Activated CD4-positive, alpha-beta T cell treated with anti-CD3 and anti-CD28 coated beads, Interleukin-2, amount 50 U/mL, for 48 hours (primary cell): Measurements from ENCODE around the gene MPHOSPH6.
"Not testable (repeated sequence)": the region's sequence is repeated elsewhere in the genome, so short reads cannot be mapped to it uniquely, and the experiment has no call there.

Experiments used
- DNase-seq, 2 experiments: peaks; one replicate each; pipeline ENCODE4 v3.0.0-alpha.2; 2020

Gene MPHOSPH6

DNA sequence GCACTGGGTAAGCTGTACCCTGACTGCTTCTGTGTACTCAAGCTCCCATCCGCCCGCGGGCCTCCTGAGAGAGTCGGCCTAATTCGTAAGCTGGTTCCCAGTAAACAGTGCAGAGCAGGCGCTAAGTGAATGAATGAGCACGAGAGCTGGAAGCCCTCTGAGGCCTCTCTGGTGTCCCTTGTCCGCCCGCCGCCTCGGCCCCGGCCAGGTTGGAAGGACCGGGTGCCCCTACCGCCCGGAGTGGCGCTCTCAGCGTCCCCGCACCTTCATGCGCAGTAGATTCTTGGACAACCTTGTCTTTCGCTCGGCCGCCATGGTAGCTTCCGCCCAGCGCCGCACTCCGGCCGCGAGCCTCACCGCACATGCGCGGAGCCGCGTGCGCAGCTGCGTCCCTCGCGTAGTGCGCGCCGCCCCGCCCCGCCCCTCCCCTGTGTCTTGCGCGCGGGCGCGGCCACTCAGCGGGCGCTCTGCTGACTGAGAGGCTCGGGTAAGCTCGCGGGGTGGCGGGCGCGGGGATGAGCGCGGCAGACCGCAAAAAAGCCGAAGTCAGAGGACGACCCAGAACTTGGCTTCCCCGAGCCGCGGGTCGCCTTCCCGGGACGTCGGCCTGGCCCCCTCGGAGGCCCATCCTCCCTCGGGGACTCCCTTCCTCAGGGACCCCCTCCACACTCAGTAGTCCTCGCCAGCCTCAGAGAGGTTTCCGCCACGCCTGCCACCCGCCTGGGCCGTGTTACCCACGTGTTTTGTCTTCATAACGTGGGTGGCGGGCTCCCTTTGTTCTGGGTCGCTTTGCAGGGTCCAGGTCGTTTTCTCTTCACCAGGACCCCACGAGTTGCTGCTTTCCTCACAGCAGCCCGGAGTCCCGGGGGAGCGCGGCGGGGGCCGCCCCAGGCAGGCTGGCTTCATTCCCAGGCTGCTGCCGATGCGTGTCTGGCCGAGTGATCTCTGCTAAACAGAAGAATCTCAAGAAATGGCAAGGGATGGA lies at the start of gene MPHOSPH6:
TSS of gene MPHOSPH6 (minus strand) at position 364 of the 985 bp plus-strand sequence. CDS start at position 315, 49 bp downstream.
- peak; percentile 87 to 89 for DNase-seq

DNA sequence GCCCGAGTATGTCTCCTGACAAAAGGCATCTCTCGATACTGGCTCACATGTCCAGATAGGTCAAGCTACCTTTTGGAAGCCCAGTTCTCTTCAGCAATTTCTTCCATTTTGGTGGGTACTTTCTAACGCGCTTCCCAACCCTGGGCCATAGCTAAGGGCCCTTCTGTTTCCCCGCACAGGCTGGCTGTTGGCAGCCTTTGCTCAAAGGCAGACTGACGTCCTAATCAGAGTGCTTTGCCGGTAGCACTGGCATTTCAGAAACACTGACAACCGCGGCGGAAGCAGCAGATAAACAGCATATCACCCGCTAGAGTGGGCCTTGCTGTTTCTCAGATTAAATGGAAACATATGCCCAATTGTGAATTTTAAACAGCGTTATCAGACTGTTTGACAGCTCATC lies 49.3 kb upstream of the MPHOSPH6 start:
- DNase-seq, result no peak

DNA sequence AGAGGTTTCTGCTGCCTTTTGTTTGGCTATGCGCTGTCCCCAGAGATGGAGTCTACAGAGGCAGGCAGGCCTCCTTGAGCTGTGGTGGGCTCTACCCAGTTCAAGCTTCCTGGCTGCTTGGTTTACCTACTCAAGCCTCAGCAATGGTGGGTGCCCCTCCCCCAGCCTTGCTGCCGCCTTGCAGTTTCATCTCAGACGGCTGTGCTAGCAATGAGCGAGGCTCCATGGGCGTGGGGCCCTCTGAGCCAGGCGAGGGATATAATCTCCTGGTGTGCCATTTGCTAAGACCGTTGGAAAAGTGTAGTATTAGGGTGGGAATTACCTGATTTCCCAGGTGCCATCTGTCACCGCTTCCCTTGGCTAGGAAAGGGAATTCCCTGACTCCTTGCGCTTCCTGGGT lies 39.3 kb upstream of the MPHOSPH6 start:
- not testable (repeated sequence) for DNase-seq

DNA sequence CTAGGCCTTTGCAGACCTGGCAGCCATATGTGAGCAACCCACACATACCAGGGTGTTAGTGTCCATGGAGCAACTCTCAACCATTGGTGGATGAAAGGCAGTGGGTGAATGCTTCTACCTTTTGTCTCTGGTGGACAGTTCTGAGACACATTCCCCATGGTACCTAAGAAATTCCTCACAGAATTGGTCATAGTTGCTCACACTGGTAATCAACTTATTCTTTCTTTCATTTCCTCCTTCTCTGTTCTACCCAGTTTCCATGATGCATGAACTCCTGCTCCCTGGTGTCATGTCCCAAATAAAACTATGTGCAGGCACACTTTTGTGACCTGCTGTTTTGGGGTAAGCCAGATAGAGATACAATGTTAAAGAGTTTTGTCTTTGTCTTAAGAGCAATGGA lies 33.2 kb upstream of the MPHOSPH6 start:
- DNase-seq, result no peak

GRCh38 chr16:82201926-82202325 lies 31.9 kb upstream of the MPHOSPH6 start:
- no peak for DNase-seq

DNA sequence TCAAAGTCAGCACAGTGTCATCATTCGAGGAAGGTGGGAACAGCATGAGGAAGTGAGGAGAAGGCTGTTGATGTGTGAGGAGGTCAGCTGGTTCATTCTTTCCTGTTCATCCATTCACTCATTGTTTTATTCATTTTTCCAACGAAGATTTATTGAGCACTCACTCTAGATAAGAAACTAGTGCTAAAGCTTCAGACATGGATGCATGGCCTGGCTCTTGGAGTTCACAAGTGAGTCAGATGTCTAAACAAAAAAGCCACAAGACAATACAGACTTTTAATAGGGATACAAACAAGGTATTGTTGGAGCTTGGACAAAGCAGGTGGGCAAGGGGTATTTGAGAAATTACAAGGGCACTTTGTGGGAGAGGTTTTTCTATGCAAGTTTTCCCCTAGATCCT lies 31.3 kb upstream of the MPHOSPH6 start:
- DNase-seq, result no peak

GRCh38 chr16:82199209-82199608 lies 29.2 kb upstream of the MPHOSPH6 start:
- DNase-seq, result no peak

- DNase-seq, result no peak
These were observed 27.7 kb upstream of the MPHOSPH6 start for GRCh38 chr16:82197540-82198240.

- DNase-seq, result no peak
These were observed 26.0 kb upstream of the MPHOSPH6 start for GRCh38 chr16:82195917-82196494.

DNA sequence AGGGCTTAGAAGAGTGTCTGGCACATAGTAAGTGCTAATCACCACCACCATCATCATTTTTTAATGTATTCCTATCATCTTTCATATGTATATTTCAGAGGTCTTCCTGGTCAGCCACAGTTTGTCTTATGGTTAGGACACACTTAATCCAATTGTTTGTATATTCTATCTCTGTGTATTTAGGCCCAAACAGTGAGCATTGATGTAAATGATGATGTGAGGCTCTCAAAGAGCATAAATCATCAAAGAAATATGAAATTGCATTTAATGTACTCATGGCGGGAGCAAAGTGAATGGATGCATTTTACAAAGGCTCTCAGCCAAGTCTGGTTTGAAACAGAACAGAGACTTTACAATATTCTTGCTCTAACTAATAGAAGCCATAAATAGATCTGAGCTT lies 24.1 kb upstream of the MPHOSPH6 start:
- no peak for DNase-seq

GRCh38 chr16:82192665-82193064 lies 22.6 kb upstream of the MPHOSPH6 start:
- DNase-seq, result peak; percentile 28 to 31

DNA sequence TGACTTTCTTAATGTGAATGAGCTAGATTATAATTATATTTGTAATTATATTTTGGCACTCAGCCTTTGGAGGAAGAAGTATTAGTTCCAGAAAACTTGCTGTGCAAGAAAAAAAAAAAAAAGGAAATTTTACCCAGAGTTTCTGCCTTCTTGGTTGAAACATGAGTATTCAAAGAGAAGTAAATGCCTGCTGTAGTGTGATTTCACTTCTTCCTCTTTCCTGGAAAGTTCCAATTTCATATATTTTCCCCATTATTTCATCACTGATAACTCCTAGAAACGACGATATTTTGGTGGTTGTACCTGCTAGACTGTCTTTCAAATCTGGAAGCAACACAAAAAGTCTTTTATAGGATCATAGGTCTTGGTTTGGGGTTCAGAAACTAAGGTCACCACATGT lies 20.4 kb upstream of the MPHOSPH6 start:
- no peak for DNase-seq

DNA sequence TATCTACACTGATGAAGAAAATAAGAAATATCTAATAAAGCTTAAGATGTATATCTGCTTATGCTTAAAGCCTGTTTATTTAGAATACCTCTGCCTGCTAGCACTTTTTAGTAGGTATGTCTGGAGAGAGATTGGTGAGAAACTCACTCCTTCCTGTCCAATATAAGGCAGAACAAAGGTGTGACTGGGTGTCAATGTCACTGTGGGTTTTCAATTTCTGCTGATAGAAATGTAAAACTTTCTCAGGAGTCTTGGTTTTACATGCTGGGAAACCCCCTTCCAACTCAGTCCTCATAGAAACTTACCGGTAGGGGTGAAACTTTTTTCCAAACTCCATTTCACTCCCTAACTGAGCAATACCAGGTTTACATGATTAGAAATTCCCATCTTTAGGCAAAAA lies 17.8 kb upstream of the MPHOSPH6 start:
- no peak for DNase-seq

DNA sequence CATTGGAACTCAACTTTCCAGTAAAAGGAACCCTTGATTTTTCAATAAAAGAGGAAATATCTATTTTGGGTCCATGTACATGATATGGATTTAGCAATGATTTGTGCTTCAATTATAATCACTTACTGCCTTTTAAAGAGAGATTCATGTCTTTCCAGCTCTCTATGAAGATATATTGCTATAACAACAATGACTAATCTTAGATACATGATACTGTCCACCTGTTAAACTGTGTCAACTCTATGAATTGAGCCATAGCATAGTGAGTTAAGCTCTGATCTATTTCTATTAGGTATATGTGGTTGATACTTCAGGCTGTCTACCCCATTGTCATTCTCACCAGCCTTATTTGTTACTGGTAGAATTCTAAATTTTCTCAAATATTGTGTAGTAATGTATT lies 15.0 kb upstream of the MPHOSPH6 start:
- no peak for DNase-seq

DNA sequence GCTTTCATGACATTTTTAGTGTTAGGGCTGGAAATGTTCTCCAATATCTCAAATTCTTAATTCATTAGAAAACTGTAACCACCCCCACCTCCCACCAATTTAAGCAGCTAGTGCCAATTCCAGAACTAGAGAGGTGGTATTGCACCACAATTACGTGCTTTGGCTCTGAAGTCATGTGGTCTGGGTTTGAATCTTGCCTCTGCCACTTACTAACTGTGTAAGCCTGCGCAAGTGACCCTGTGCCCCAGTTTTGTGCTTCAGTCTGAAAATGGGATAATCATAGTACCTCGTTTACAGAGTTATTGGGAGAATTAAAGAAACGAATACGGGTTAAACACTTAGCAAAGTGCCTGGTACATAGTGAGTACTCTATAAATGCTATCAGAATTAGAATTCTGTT lies 14.2 kb upstream of the MPHOSPH6 start:
- no peak for DNase-seq

DNA sequence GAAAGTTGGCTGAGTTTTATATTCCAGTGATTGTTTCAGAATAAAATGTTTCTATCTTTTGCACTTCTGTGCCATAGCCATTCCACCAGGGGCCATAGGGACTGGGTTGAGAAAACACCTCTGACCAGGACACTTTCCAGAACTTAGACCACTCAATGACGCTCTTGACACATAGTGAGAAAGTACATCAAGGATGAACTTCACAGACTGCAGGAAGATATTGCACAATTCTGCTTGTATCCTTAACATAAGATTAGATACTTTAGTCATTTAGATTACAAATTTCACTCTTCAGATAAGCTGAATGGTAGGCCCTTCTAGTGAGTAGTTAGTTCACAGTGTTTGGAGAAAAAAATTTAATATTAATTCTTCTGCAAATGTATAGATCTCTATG lies 13.0 kb upstream of the MPHOSPH6 start:
- DNase-seq, result no peak

DNA sequence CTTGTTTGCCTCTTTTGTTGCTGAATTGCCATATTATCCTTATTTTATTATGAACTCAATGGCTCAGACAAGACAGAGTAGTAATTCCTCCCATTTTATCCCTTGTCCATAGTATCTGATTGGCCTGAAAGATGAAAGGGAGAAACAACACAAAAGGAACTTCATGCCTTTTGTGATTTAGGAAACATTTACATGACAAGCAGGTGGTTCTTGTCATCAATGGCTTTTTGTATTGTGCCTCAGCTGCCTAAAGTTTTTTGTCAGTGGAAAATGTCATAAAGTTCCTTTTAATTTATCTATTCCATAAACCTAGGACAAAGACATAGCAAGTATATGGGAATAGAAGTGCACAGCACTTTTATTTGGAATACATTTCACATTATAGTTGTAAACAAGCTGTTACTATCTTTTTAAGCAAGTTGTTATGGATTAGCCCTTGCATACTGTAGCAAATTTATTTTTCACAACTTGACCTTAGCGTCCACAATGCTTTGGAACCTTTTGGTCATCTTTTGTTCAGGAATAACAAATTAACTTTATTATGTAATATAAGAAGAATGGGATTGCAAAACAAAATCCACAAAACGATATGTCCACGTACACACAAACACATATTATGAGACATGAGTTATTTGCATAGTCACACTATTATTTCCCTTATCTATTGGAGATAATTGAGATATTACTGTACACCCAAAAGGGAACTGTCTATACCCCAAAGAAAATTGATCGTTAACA lies 12.4 kb upstream of the MPHOSPH6 start:
- DNase-seq, result no peak

DNA sequence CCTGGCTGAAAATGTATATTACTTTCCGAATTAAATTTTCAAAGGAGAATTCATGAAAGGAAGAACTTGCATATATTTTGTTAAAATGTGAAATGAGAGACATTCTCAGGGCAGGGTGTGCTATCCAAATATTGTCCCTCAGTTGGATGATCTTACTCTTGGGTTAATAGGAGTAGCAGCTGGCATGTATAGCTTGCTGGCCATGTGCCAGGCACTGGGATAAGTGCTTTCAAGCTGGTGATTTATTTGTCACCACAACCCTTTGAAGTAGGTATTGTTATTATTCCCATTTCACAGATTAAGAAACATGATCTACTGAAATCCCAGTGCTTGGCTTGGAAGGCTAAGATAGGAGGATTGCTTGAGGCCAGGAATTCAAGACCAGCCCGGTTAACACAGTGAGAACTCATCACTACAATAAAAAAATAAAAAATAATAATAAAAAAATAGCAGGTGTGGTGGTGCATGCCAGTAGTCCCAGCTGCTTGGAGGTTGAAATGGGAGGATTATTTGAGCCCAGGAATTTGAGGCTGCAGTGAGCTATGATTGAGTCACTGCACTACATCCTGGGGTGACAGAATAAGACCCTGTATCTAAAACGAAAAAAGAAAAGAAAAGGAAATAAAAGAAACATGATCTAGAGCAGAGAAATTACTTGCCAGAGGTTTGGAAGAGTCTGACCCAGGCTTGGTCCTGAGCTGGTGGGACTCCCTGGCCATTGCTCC lies 11.6 kb upstream of the MPHOSPH6 start:
- DNase-seq, result no peak

DNA sequence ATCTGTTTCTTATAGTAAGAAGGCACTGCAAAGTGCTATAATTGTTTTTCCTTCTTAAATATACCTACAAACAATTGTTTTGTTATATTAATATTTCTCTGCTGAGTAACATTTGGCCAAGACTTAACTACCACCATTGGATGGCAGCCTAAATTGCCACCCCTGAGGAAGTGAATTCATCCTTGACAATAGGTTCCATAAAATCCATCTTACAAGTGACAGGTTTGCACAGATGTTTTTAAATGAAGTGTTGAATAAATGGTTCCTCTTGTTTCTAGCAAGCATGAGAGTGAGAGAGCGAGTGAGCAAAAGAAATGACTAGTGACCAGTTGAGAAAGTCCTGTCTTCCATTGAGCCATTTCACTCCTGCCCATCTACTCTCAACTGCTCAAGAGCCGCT lies 8.3 kb upstream of the MPHOSPH6 start:
- DNase-seq, result no peak

- no peak for DNase-seq
These were observed 7.5 kb upstream of the MPHOSPH6 start for GRCh38 chr16:82177555-82177954.

DNA sequence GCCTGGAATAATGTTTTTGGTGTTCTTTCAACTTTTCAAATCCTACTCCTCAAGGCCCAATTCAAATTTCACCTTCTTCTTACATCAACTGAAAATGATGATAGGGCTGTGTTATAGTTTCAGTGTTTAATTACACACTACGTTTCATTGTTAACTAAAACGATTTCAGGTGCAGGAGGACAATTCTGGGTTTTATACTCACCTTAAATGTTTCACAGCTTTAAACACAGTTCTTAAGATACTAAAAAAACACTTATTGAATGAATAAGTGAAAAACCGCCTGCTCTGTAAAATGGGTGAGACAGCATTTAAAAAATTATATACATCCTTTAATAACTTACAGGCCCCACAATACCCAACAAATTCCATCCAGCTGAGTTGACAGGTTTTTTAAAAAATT lies 6.2 kb upstream of the MPHOSPH6 start:
- no peak for DNase-seq

- no peak for DNase-seq
These were observed 5.6 kb upstream of the MPHOSPH6 start for GRCh38 chr16:82175627-82176026.
